ENCODE data around the gene JAM3. TPM values are rescaled to one million over a fixed set of nuclear protein-coding genes. Genes with fewer than 3 reads are reported as not detected.

Gene JAM3
- total RNA-seq, 1 experiment from 2014 or later: 32.9 TPM

DNA sequence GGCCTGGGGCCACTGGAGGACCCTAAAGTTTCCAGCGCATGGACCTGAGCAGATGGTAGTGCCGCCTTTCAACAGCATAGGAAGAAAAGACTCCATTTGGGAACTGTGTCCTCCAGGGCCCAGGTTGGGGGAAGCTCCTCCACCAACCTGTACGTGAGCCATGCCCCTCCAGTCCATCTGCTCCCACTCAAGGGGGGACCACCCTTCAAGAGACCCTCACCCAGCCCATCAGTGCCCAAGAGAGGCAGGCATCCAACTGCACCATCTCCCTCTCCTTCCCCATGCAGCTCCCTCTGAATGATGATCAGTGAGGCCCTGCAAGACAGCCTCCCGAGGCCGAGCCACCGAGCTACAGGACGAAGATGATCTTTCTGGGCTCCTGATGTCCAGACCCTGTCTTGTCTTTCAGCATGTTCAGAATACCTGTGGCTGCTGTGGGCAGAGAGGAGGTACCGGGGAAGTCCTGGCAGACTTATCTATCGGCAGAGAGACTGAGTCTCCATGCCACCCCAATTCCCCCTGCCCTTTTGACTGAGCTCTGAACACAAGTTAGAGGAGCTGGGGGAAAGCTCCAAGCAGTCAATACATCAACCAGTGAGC is 25.0 kb upstream of the JAM3 start:
- Mint-ChIP-seq H3K27ac (no peak overlapping the region), H3K36me3 (no peaks in the 10 kb centered on the region), H3K27me3 (ENCODE audit: low read depth) (no peaks in the 10 kb centered on the region; the same call in none of the 2 replicates), H3K4me3 (no peak overlapping the region), H3K4me1 (peaks cover 27% of the 10 kb centered on the region), H3K9me3 (no peaks in the 10 kb centered on the region)
- DNase-seq (ENCODE audit: low spot score) (no peak), ATAC-seq (no peak)
- ChIA-PET CTCF (interaction anchor here (0.8 to 9.7 kb wide), 5 partner anchors 13 to 116 kb away, joined by 3 to 125 read pairs (median 4); no protein-coding TSS in a partner anchor), POLR2A (no interaction called here)
- TF ChIP-seq HMGA2 (CRISPR knock-in tag; IDR thresholded peaks at IDR 0.05): no peak
- TF ChIP-seq, protein P1, sequence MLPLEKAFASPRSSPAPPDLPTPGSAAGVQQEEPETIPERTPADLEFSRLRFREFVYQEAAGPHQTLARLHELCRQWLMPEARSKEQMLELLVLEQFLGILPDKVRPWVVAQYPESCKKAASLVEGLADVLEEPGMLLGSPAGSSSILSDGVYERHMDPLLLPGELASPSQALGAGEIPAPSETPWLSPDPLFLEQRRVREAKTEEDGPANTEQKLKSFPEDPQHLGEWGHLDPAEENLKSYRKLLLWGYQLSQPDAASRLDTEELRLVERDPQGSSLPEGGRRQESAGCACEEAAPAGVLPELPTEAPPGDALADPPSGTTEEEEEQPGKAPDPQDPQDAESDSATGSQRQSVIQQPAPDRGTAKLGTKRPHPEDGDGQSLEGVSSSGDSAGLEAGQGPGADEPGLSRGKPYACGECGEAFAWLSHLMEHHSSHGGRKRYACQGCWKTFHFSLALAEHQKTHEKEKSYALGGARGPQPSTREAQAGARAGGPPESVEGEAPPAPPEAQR (CRISPR knock-in tag; IDR thresholded peaks at IDR 0.05): no peak
- TF ChIP-seq ZNF121 (CRISPR knock-in tag; IDR thresholded peaks at IDR 0.05): no peak
- no peak for TF ChIP-seq TCF7 (CRISPR knock-in tag; IDR thresholded peaks at IDR 0.05; ENCODE audit: low read depth)
- TF ChIP-seq, protein P2, sequence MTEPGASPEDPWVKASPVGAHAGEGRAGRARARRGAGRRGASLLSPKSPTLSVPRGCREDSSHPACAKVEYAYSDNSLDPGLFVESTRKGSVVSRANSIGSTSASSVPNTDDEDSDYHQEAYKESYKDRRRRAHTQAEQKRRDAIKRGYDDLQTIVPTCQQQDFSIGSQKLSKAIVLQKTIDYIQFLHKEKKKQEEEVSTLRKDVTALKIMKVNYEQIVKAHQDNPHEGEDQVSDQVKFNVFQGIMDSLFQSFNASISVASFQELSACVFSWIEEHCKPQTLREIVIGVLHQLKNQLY (CRISPR knock-in tag; IDR thresholded peaks at IDR 0.05): no peak
- TF ChIP-seq, protein P3, sequence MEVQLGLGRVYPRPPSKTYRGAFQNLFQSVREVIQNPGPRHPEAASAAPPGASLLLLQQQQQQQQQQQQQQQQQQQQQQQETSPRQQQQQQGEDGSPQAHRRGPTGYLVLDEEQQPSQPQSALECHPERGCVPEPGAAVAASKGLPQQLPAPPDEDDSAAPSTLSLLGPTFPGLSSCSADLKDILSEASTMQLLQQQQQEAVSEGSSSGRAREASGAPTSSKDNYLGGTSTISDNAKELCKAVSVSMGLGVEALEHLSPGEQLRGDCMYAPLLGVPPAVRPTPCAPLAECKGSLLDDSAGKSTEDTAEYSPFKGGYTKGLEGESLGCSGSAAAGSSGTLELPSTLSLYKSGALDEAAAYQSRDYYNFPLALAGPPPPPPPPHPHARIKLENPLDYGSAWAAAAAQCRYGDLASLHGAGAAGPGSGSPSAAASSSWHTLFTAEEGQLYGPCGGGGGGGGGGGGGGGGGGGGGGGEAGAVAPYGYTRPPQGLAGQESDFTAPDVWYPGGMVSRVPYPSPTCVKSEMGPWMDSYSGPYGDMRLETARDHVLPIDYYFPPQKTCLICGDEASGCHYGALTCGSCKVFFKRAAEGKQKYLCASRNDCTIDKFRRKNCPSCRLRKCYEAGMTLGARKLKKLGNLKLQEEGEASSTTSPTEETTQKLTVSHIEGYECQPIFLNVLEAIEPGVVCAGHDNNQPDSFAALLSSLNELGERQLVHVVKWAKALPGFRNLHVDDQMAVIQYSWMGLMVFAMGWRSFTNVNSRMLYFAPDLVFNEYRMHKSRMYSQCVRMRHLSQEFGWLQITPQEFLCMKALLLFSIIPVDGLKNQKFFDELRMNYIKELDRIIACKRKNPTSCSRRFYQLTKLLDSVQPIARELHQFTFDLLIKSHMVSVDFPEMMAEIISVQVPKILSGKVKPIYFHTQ (CRISPR knock-in tag; IDR thresholded peaks at IDR 0.05): no peak
- TF ChIP-seq, protein P4, sequence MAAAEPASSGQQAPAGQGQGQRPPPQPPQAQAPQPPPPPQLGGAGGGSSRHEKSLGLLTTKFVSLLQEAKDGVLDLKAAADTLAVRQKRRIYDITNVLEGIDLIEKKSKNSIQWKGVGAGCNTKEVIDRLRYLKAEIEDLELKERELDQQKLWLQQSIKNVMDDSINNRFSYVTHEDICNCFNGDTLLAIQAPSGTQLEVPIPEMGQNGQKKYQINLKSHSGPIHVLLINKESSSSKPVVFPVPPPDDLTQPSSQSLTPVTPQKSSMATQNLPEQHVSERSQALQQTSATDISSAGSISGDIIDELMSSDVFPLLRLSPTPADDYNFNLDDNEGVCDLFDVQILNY (CRISPR knock-in tag; IDR thresholded peaks at IDR 0.05): no peak
- no peak for TF ChIP-seq GTF2I (CRISPR knock-in tag; conservative IDR thresholded peaks at IDR 0.05)
- no peak for TF ChIP-seq CREM (CRISPR knock-in tag; IDR thresholded peaks at IDR 0.05)
- TF ChIP-seq GABPB1 (CRISPR knock-in tag; IDR thresholded peaks at IDR 0.05): no peak
- TF ChIP-seq, protein P5, sequence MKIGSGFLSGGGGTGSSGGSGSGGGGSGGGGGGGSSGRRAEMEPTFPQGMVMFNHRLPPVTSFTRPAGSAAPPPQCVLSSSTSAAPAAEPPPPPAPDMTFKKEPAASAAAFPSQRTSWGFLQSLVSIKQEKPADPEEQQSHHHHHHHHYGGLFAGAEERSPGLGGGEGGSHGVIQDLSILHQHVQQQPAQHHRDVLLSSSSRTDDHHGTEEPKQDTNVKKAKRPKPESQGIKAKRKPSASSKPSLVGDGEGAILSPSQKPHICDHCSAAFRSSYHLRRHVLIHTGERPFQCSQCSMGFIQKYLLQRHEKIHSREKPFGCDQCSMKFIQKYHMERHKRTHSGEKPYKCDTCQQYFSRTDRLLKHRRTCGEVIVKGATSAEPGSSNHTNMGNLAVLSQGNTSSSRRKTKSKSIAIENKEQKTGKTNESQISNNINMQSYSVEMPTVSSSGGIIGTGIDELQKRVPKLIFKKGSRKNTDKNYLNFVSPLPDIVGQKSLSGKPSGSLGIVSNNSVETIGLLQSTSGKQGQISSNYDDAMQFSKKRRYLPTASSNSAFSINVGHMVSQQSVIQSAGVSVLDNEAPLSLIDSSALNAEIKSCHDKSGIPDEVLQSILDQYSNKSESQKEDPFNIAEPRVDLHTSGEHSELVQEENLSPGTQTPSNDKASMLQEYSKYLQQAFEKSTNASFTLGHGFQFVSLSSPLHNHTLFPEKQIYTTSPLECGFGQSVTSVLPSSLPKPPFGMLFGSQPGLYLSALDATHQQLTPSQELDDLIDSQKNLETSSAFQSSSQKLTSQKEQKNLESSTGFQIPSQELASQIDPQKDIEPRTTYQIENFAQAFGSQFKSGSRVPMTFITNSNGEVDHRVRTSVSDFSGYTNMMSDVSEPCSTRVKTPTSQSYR (CRISPR knock-in tag; IDR thresholded peaks at IDR 0.05): no peak
- TF ChIP-seq, protein P6, sequence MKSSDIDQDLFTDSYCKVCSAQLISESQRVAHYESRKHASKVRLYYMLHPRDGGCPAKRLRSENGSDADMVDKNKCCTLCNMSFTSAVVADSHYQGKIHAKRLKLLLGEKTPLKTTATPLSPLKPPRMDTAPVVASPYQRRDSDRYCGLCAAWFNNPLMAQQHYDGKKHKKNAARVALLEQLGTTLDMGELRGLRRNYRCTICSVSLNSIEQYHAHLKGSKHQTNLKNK (CRISPR knock-in tag; IDR thresholded peaks at IDR 0.05): no peak
- no peak for TF ChIP-seq SMAD4 (CRISPR knock-in tag; IDR thresholded peaks at IDR 0.05)
- TF ChIP-seq, protein P7, sequence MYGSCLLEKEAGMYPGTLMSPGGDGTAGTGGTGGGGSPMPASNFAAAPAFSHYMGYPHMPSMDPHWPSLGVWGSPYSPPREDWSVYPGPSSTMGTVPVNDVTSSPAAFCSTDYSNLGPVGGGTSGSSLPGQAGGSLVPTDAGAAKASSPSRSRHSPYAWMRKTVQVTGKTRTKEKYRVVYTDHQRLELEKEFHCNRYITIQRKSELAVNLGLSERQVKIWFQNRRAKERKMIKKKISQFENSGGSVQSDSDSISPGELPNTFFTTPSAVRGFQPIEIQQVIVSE (CRISPR knock-in tag; IDR thresholded peaks at IDR 0.05; ENCODE audit: borderline replicate concordance): no peak
- TF ChIP-seq, protein P8, sequence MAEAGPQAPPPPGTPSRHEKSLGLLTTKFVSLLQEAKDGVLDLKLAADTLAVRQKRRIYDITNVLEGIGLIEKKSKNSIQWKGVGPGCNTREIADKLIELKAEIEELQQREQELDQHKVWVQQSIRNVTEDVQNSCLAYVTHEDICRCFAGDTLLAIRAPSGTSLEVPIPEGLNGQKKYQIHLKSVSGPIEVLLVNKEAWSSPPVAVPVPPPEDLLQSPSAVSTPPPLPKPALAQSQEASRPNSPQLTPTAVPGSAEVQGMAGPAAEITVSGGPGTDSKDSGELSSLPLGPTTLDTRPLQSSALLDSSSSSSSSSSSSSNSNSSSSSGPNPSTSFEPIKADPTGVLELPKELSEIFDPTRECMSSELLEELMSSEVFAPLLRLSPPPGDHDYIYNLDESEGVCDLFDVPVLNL (CRISPR knock-in tag; IDR thresholded peaks at IDR 0.05; ENCODE audit: borderline replicate concordance, low read depth): no peak
- no peak for TF ChIP-seq ZNF423 (CRISPR knock-in tag; IDR thresholded peaks at IDR 0.05)

Data from WTC11 (cell line).